HepG2 (cell line): ENCODE measurements around the gene TSHZ2. TPM values are rescaled to one million over a fixed set of nuclear protein-coding genes. Genes with fewer than 3 reads are reported as not detected.

ENCODE experiments used
- CENPX ChIP-seq: sonication (generic); formaldehyde crosslinking; IDR thresholded peaks from 2 replicates; pipeline ENCODE4 v1.9.0; 2021; ENCODE audit warnings: mild to moderate bottlenecking, missing genetic modification reagents, moderate library complexity
- EZH2 ChIP-seq: conservative IDR thresholded peaks from 2 replicates; pipeline ENCODE4 v1.6.1; 2012; ENCODE audit warnings: mild to moderate bottlenecking, low read depth, low read length, moderate library complexity
- KLF13 ChIP-seq: sonication (generic); formaldehyde crosslinking; IDR thresholded peaks from 2 replicates; pipeline ENCODE4 v1.4.0; 2020; ENCODE audit warnings: mild to moderate bottlenecking, missing genetic modification reagents
- REL ChIP-seq: sonication (generic); formaldehyde crosslinking; conservative IDR thresholded peaks from 2 replicates; pipeline ENCODE4 v1.8.0; 2022; ENCODE audit warnings: mild to moderate bottlenecking, missing genetic modification reagents, moderate library complexity
- TBX3 ChIP-seq: fragments of 450-650 bp; IDR thresholded peaks from 2 replicates; pipeline ENCODE4 v1.6.1; 2017; ENCODE audit warnings: antibody characterized with exemption, mild to moderate bottlenecking, inconsistent platforms, borderline replicate concordance
- TEAD3 ChIP-seq: optimal IDR thresholded peaks from 2 replicates; pipeline ENCODE3; 2016; ENCODE audit warnings: borderline replicate concordance
- TP53 ChIP-seq: sonication (generic); formaldehyde crosslinking; conservative IDR thresholded peaks from 2 replicates; pipeline ENCODE4 v1.4.0; 2020; ENCODE audit warnings: missing genetic modification reagents
- ZNF562 ChIP-seq: sonication (generic); formaldehyde crosslinking; IDR thresholded peaks from 2 replicates; pipeline ENCODE4 v1.8.0; 2022; ENCODE audit warnings: missing genetic modification reagents, borderline replicate concordance
- ZNF569 ChIP-seq: sonication (generic); formaldehyde crosslinking; IDR thresholded peaks from 2 replicates; pipeline ENCODE4 v1.5.0; 2020; ENCODE audit warnings: mild to moderate bottlenecking, missing genetic modification reagents, moderate library complexity, borderline replicate concordance
- ZNF577 ChIP-seq: sonication (generic); formaldehyde crosslinking; IDR thresholded peaks from 2 replicates; pipeline ENCODE4 v1.4.0; 2020; ENCODE audit warnings: mild to moderate bottlenecking, low read depth, missing genetic modification reagents, borderline replicate concordance
- ZNF597 ChIP-seq: sonication (generic); formaldehyde crosslinking; IDR thresholded peaks from 2 replicates; pipeline ENCODE4 v1.5.0; 2020; ENCODE audit warnings: missing genetic modification reagents
- ZNF607 ChIP-seq: sonication (generic); formaldehyde crosslinking; IDR thresholded peaks from 2 replicates; pipeline ENCODE4 v1.5.1; 2020; ENCODE audit warnings: missing genetic modification reagents, mild to moderate bottlenecking, borderline replicate concordance
- ZNF670 ChIP-seq: sonication (generic); formaldehyde crosslinking; IDR thresholded peaks from 2 replicates; pipeline ENCODE4 v1.8.0; 2022; ENCODE audit warnings: mild to moderate bottlenecking, missing genetic modification reagents, borderline replicate concordance
- polyA plus RNA-seq, 8 experiments: library from polyadenylated mRNA; depleted of rRNA in 3 of 8; stranded (reverse) in 7 of 8; unstranded in 1 of 8; fragments of >200 nt; fragmentation: Illumina TruSeq in 4 of 8; extraction: Trizol in 4 of 8; gene quantifications; 2 replicates each; pipeline versions ENCODE4 v1.2.1 to v1.2.3, GENCODE V29; 2011 to 2016; ENCODE audit warnings: low read depth in 4 of 8, missing spikeins in 1 of 8, mixed read lengths in 1 of 8; ENCODE audit not compliant: insufficient read depth in 1 of 8
- total RNA-seq, 5 experiments: library from RNA; depleted of rRNA; stranded (reverse); fragments of >200 nt; fragmentation: Illumina TruSeq; extraction: Trizol; gene quantifications; 2 replicates each; pipeline ENCODE4 v1.2.3, GENCODE V29; 2016; ENCODE audit warnings: low read depth in 1 of 5
- TF ChIP-seq, protein P1 (sequence below): sonication (generic); formaldehyde crosslinking; IDR thresholded peaks from 2 replicates; pipeline ENCODE4 v1.4.0; 2020; ENCODE audit warnings: low read depth, mild to moderate bottlenecking, missing genetic modification reagents
- TF ChIP-seq, protein P2 (sequence below), 2 experiments: sonication (generic) in 1 of 2; formaldehyde crosslinking in 1 of 2; IDR thresholded peaks; 2 replicates each; pipeline versions ENCODE4 v1.4.0 to v1.6.1; 2018 to 2020; ENCODE audit warnings: missing genetic modification reagents in 2 of 2, borderline replicate concordance in 1 of 2, low read depth in 1 of 2, mild to moderate bottlenecking in 1 of 2, missing biosample characterization in 1 of 2
- TF ChIP-seq, protein P3 (sequence below): sonication (generic); formaldehyde crosslinking; IDR thresholded peaks from 2 replicates; pipeline ENCODE4 v1.4.0; 2020; ENCODE audit warnings: missing genetic modification reagents
- TF ChIP-seq, protein P4 (sequence below): sonication (generic); formaldehyde crosslinking; IDR thresholded peaks from 2 replicates; pipeline ENCODE4 v1.8.1; 2023; ENCODE audit warnings: mild to moderate bottlenecking, missing genetic modification reagents

TSHZ2 gene
- total and polyA plus RNA-seq, 2 of the 13 experiments (the other 11 are each of a cell fraction or from before 2014, with no cell fraction given), result 0.01 TPM; not detected in 1

- TF ChIP-seq, protein P1, sequence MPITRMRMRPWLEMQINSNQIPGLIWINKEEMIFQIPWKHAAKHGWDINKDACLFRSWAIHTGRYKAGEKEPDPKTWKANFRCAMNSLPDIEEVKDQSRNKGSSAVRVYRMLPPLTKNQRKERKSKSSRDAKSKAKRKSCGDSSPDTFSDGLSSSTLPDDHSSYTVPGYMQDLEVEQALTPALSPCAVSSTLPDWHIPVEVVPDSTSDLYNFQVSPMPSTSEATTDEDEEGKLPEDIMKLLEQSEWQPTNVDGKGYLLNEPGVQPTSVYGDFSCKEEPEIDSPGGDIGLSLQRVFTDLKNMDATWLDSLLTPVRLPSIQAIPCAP (CRISPR knock-in tag), result no peak
- TF ChIP-seq ZNF562 (no peak), ZNF569 (CRISPR knock-in tag) (no peak), CENPX (CRISPR knock-in tag) (no peak), ZNF670 (CRISPR knock-in tag) (0 out of 2 replicates have a peak, but pooled peaks have one; percentile 14), EZH2 (no peak), TP53 (CRISPR knock-in tag) (no peak), ZNF597 (CRISPR knock-in tag) (no peak), ZNF607 (CRISPR knock-in tag) (peak; percentile 16; the same call in 1 of the 2 replicates), TEAD3 (CRISPR knock-in tag) (peak; percentile 91), ZNF577 (CRISPR knock-in tag) (no peak), REL (CRISPR knock-in tag) (0 out of 2 replicates have a peak, but pooled peaks have one; percentile 26), KLF13 (no peak), TBX3 (peak; percentile 84; the same call in 1 of the 2 replicates)
- TF ChIP-seq, protein P2, sequence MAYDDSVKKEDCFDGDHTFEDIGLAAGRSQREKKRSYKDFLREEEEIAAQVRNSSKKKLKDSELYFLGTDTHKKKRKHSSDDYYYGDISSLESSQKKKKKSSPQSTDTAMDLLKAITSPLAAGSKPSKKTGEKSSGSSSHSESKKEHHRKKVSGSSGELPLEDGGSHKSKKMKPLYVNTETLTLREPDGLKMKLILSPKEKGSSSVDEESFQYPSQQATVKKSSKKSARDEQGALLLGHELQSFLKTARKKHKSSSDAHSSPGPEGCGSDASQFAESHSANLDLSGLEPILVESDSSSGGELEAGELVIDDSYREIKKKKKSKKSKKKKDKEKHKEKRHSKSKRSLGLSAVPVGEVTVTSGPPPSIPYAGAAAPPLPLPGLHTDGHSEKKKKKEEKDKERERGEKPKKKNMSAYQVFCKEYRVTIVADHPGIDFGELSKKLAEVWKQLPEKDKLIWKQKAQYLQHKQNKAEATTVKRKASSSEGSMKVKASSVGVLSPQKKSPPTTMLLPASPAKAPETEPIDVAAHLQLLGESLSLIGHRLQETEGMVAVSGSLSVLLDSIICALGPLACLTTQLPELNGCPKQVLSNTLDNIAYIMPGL (CRISPR knock-in tag; IDR thresholded peaks at IDR 0.05; ENCODE audit: borderline replicate concordance in 1 of 2, low read depth in 1 of 2), result peak in 1 of 2 experiments; percentile 48; a peak in 1 of 4 replicates
- TF ChIP-seq, protein P3, sequence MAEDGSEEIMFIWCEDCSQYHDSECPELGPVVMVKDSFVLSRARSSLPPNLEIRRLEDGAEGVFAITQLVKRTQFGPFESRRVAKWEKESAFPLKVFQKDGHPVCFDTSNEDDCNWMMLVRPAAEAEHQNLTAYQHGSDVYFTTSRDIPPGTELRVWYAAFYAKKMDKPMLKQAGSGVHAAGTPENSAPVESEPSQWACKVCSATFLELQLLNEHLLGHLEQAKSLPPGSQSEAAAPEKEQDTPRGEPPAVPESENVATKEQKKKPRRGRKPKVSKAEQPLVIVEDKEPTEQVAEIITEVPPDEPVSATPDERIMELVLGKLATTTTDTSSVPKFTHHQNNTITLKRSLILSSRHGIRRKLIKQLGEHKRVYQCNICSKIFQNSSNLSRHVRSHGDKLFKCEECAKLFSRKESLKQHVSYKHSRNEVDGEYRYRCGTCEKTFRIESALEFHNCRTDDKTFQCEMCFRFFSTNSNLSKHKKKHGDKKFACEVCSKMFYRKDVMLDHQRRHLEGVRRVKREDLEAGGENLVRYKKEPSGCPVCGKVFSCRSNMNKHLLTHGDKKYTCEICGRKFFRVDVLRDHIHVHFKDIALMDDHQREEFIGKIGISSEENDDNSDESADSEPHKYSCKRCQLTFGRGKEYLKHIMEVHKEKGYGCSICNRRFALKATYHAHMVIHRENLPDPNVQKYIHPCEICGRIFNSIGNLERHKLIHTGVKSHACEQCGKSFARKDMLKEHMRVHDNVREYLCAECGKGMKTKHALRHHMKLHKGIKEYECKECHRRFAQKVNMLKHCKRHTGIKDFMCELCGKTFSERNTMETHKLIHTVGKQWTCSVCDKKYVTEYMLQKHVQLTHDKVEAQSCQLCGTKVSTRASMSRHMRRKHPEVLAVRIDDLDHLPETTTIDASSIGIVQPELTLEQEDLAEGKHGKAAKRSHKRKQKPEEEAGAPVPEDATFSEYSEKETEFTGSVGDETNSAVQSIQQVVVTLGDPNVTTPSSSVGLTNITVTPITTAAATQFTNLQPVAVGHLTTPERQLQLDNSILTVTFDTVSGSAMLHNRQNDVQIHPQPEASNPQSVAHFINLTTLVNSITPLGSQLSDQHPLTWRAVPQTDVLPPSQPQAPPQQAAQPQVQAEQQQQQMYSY, result no peak
- TF ChIP-seq, protein P4, sequence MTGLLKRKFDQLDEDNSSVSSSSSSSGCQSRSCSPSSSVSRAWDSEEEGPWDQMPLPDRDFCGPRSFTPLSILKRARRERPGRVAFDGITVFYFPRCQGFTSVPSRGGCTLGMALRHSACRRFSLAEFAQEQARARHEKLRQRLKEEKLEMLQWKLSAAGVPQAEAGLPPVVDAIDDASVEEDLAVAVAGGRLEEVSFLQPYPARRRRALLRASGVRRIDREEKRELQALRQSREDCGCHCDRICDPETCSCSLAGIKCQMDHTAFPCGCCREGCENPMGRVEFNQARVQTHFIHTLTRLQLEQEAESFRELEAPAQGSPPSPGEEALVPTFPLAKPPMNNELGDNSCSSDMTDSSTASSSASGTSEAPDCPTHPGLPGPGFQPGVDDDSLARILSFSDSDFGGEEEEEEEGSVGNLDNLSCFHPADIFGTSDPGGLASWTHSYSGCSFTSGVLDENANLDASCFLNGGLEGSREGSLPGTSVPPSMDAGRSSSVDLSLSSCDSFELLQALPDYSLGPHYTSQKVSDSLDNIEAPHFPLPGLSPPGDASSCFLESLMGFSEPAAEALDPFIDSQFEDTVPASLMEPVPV (CRISPR knock-in tag), result 0 out of 2 replicates have a peak, but pooled peaks have one; percentile 67
Observed at GRCh38 chr20:52924411-52925271, 47.5 kb upstream of the TSHZ2 start (continued).
